HG02623 (cell line): ENCODE measurements around the gene TTC23.
A peak's percentile ranks its signal among the peaks of the same experiment; 100 is the strongest.

ENCODE experiments used
- ATAC-seq: cut with Tn5 transposase; IDR thresholded peaks from one replicate; pipeline ENCODE4 v1.9.1; 2021; ENCODE audit warnings: moderate library complexity; ENCODE audit not compliant: unreplicated experiment

Gene TTC23

GRCh38 chr15:99139276-99139675 lies 110.1 kb downstream of the TTC23 start:
- no peak for ATAC-seq

DNA sequence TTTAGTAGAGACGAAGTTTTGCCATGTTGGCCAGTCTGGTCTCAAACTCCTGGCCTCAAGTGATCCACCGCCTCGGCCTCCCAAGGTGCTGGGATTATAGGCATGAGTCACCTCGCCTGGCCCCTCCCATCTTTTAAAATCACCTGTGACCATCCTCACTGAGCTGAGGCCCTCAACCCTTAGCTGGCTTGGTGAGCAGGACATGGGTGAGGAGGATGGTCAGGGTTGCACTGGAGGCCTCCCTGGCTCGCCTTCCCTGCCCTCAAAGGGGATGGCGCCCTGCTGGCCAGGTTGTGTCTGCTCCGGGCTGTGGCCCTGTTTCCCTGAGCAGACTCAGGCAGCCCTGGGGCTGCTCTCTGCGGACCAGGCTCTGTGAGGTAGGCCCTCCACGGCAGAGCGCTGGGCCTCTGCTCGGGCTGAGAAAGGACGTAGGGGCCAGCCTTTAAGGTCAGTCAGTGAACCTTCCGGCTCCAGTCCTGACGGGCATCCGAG lies 110.8 kb downstream of the TTC23 start:
- no peak for ATAC-seq

DNA sequence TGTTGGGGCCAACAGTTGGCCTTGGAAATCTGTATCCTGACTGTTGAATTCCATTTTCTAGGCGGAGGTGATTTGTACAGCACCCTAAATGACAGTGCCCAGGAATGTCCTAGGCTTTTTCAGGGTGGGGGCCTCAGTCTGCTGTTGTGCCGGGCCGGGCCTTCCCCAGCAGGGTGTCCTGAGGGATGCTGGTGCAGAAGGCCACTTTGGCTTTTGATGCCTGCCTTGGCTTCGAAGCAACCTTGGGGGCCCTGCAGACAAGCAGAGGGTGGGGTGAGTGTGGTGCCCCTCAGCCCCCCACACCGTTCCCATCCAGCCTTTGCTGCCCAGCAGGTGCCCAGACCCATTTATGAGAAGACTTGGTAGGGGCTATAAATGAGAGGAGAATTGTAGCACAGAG lies 111.5 kb downstream of the TTC23 start:
- no peak for ATAC-seq

DNA sequence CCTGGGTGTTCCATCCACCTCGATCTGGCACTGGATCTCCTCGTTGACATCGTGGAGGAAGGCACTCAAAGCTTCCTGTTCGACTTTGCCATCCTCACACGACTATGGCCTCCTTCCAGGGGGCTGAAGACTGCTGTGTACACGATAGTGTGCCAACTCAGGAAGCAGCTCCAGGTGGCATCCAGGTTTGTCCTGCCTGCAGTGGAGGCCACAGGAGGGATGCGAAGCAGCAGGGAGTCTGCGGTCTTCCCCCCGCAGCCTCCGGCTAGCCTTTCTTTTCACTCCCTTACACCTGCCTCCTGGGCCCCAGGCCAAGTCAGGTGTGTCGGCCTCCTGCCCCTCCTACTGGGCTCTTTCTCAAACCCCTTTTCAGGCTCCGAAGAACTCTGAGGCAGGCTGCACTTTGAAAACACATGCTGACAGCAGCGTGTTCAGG lies 112.3 kb downstream of the TTC23 start:
- ATAC-seq: no peak

DNA sequence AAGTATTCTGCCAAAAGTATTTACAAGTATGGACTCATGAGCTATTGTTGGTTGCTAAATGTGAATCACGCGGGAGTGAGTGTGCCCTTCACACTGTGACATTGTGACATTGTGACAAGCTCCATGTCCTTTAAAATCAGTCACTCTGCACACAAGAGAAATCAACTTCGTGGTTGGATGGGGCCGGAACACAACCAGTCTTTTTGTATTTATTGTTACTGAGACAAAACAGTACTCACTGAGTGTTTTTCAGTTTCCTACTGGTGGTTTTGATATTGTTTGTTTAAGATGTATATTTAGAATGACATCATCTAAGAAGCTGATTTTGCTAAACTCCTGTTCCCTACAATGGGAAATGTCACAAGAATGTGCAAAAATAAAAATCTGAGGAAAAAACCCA lies 114.2 kb downstream of the TTC23 start:
- ATAC-seq: peak; percentile 76

GRCh38 chr15:99134317-99134821 lies 115.0 kb downstream of the TTC23 start:
- no peak for ATAC-seq

DNA sequence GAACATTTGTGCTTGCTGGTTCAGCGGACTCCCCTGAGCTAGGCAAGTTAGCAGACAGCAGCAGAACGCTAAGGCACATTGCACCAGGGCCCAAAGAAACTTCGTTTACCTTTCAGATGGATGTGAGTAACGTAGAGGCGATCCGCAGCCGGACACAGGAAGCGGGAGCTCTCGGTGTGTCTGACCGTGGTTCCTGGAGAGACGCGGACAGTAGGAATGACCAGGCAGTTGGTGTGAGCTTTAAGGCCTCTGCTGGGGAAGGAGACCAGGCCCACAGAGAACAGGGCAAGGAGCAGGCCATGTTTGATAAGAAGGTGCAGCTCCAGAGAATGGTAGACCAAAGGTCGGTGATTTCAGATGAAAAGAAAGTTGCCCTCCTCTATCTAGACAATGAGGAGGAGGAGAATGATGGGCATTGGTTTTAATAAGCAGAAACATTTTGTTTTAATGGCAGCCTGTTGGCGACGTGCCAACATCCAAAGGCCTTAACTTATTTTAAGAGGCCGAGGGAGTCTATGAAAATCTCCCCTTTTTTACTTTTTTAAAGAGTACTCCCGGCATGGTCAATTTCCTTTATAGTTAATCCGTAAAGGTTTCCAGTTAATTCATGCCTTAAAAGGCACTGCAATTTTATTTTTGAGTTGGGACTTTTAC lies 116.6 kb downstream of the TTC23 start:
- ATAC-seq: no peak

- ATAC-seq: no peak
Measured at GRCh38 chr15:99132122-99132521, 117.3 kb downstream of the TTC23 start.

GRCh38 chr15:99131441-99132023 lies 117.8 kb downstream of the TTC23 start:
- ATAC-seq: no peak

GRCh38 chr15:99130765-99131440 lies 118.5 kb downstream of the TTC23 start:
- no peak for ATAC-seq

GRCh38 chr15:99130314-99130713 lies 119.1 kb downstream of the TTC23 start:
- no peak for ATAC-seq

- no peak for ATAC-seq
Measured at GRCh38 chr15:99129644-99130043, 119.7 kb downstream of the TTC23 start.

DNA sequence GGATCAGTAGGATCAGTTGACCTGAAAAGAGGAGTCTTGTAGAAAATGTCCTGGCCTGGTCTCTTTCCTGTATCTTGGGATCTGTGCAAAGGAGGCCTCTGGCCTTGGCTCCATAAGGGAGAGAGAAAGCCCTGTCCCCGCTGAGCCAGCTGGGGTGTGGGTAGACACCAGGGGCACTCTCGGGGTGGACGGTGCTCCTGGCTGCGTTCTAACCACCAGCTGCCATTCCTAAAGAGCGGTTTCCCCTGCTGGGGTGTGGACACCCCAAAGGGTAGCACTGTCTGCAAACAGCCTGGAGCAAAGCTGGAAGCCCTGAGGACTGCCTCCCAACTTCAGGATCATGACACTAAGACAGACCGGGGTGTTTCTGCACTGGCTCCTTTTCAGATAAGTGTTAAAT lies 121.0 kb downstream of the TTC23 start:
- no peak for ATAC-seq

DNA sequence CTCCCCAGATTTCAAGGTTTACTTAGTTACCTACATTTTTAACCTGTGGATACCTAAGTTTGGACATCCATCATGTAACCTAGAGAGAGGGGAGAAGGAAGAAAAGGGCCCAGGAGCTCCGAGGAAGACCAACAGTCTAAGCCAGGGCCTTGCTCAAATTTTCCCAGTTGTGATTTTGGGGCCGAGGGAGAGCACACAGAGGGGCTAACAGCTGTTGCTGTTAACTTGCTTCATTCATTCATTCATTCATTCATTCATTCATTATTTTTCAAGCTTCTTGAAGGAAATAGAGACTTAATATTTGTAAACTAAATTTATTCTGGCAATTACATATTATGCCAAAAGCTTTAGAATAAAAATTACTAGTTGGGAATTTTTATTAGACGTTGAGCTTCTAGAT lies 121.6 kb downstream of the TTC23 start:
- ATAC-seq: no peak

DNA sequence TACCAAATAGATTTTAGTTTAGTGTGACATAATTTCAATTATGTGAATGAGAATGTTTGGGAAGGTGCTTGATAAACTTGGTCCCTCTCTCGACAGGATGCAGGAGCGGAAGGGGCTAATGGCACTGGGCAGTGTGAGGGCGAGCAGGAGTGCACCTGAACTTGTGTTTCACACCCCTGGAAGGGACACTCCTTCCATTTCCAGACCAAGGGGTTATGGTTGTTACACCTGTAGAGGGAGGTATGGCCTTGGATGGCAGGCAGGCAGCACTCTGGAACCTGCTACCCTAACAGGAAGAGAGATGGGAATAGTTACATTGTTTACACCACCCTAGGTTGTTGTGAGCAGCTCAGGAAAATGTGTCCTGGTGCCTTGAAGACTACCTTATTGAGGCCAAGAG lies 122.5 kb downstream of the TTC23 start:
- no peak for ATAC-seq

DNA sequence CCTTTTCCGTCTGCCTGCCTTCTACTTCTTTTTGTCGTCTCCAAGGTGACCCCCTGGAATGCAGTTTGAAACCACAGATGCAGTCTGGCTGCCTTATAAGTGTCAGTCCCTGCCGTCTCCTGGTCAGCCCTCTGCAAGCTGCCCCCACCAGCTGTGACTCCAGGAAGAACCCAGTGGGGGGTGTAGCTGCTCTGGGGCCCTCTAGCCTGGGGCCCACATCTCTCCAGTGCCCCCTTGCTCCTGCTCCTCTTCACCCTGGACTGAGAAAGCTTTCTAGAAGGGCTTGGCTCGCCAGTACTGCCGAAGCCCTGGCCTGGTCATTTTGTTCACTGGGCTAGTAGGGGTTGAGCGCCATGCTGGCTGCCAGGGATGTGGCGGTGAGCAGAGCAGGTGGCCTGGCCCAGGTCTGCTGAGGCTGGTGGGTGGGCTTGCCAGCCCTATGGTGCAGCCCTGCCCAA lies 123.2 kb downstream of the TTC23 start:
- no peak for ATAC-seq

- no peak for ATAC-seq
Measured at GRCh38 chr15:99125061-99125891, 124.1 kb downstream of the TTC23 start.

- no peak for ATAC-seq
Measured at GRCh38 chr15:99124641-99125040, 124.7 kb downstream of the TTC23 start.

- no peak for ATAC-seq
Measured at GRCh38 chr15:99123713-99124451, 125.5 kb downstream of the TTC23 start.
